GM19025 (cell line): ENCODE data around the gene KCNH6.

Source experiments
- ATAC-seq: cut with Tn5 transposase; IDR thresholded peaks from one replicate; pipeline ENCODE4 v1.9.1; 2021; ENCODE audit warnings: mild to moderate bottlenecking, low read depth, moderate library complexity; ENCODE audit not compliant: unreplicated experiment

Gene KCNH6

GRCh38 chr17:63487014-63487339 lies 36.2 kb upstream of the KCNH6 start:
- ATAC-seq = no peak

GRCh38 chr17:63488851-63489250 lies 34.3 kb upstream of the KCNH6 start:
- no peak for ATAC-seq

GRCh38 chr17:63489291-63489690 lies 33.9 kb upstream of the KCNH6 start:
- no peak for ATAC-seq

- ATAC-seq = no peak
Measured at GRCh38 chr17:63490329-63490728, 32.8 kb upstream of the KCNH6 start.

GRCh38 chr17:63490858-63491400 lies 32.2 kb upstream of the KCNH6 start:
- ATAC-seq = no peak

- no peak for ATAC-seq
Measured at GRCh38 chr17:63491413-63491812, 31.7 kb upstream of the KCNH6 start.

- ATAC-seq = no peak
Measured at GRCh38 chr17:63491977-63492618, 31.1 kb upstream of the KCNH6 start.

- ATAC-seq = no peak
Measured at GRCh38 chr17:63492940-63493339, 30.2 kb upstream of the KCNH6 start.

GRCh38 chr17:63493411-63493810 lies 29.7 kb upstream of the KCNH6 start:
- no peak for ATAC-seq

GRCh38 chr17:63494300-63494928 lies 28.7 kb upstream of the KCNH6 start:
- ATAC-seq = no peak

- ATAC-seq = no peak
Measured at GRCh38 chr17:63495491-63495890, 27.7 kb upstream of the KCNH6 start.

- ATAC-seq = no peak
Measured at GRCh38 chr17:63496177-63496576, 27.0 kb upstream of the KCNH6 start.

GRCh38 chr17:63496663-63497400 lies 26.3 kb upstream of the KCNH6 start:
- no peak for ATAC-seq

- no peak for ATAC-seq
Measured at GRCh38 chr17:63497708-63498483, 25.3 kb upstream of the KCNH6 start.

- no peak for ATAC-seq
Measured at GRCh38 chr17:63498626-63499195, 24.4 kb upstream of the KCNH6 start.

GRCh38 chr17:63500543-63501390 lies 22.4 kb upstream of the KCNH6 start:
- ATAC-seq = no peak

- no peak for ATAC-seq
Measured at GRCh38 chr17:63503341-63503705, 19.8 kb upstream of the KCNH6 start.

GRCh38 chr17:63504261-63504660 lies 18.9 kb upstream of the KCNH6 start:
- ATAC-seq = no peak

- ATAC-seq = no peak
Measured at GRCh38 chr17:63505341-63505740, 17.8 kb upstream of the KCNH6 start.

GRCh38 chr17:63506627-63507026 lies 16.5 kb upstream of the KCNH6 start:
- ATAC-seq = no peak
